Psoas muscle (tissue), 8 donors: Measurements from ENCODE around the gene MAT2A. TPM values are rescaled to one million over a fixed set of nuclear protein-coding genes. Genes with fewer than 3 reads are reported as not detected.

Experiments used
- ATAC-seq, 4 donors: fragments of 200-7000 bp; cut with Tn5 transposase; one replicate each; pipeline ENCODE4 v1.9.1; 2020; ENCODE audit warnings: moderate library complexity in 3 of 4, mild to moderate bottlenecking in 2 of 4
- DNase-seq, 2 donors: peaks; one replicate each; pipeline ENCODE4 v3.0.0-alpha.2; 2020
- H3K27ac ChIP-seq: fragments of 200-600 bp; one replicate; pipeline ENCODE4 v1.8.0; 2022
- H3K27me3 ChIP-seq, 3 donors: fragments of 200-600 bp in 1 of 3; one replicate each; pipeline versions ENCODE4 v1.6.1 to v1.8.0; 2013 to 2022; ENCODE audit warnings: low read length in 2 of 3, mild to moderate bottlenecking in 2 of 3, moderate library complexity in 1 of 3; ENCODE audit not compliant: insufficient read depth in 3 of 3
- H3K36me3 ChIP-seq, 2 donors: fragments of 200-600 bp in 1 of 2; one replicate each; pipeline versions ENCODE4 v1.6.1 to v1.8.0; 2013 to 2022; ENCODE audit warnings: low read depth in 1 of 2, mild to moderate bottlenecking in 1 of 2, moderate library complexity in 1 of 2; ENCODE audit not compliant: insufficient read depth in 1 of 2
- H3K4me1 ChIP-seq: fragments of 200-600 bp; one replicate; pipeline ENCODE4 v1.8.0; 2022
- H3K4me3 ChIP-seq: fragments of 200-600 bp; one replicate; pipeline ENCODE4 v1.8.0; 2022; ENCODE audit warnings: mild to moderate bottlenecking
- H3K9me3 ChIP-seq: fragments of 200-600 bp; one replicate; pipeline ENCODE4 v1.8.0; 2022
- CTCF ChIP-seq: fragments of 200-600 bp; IDR thresholded peaks from one replicate; pipeline ENCODE4 v1.8.0; 2022; ENCODE audit warnings: antibody characterized with exemption
- WGBS, 3 donors: extraction: QIAGEN DNeasy Blood & Tissue Kit; methylation state at CpG; one replicate each; pipeline versions ENCODE4 v1.1.6 to v1.1.7; 2013; 5-methylcytosine and 5-hydroxymethylcytosine counted together
- intact Hi-C, 2 donors: fragments of 100-400 bp; cut with DNase I; formaldehyde crosslinking; loops; one replicate each; pipeline versions ENCODE4 v1.11.0 to v1.14.2; 2022
- polyA plus RNA-seq, 3 donors: library from polyadenylated mRNA; stranded (reverse); fragments of 200-250 nt; gene quantifications; one replicate each; pipeline ENCODE4 v1.2.3, GENCODE V29; 2013
- total RNA-seq, 4 donors: library from RNA; stranded (reverse); fragmentation: NEBNext Ultra II Directional in 2 of 4; extraction: Animal tissue kit (Norgen Biotek cat#: 25700) in 2 of 4; gene quantifications; one replicate each; pipeline versions ENCODE4 v1.2.1 to v1.2.4, GENCODE V29; 2021 to 2023
- donor health status: healthy with polysubstance abuse.
- donor health status: DM: no; HTN: no; CAD: no; lungs with moderate emphysema.
- donor health status: Bipolar disorder and iron deficiency.
- donor health status: healthy.
- donor health status: DM: yes; HTN: yes; CAD: no.
- donor health status: DM: no; HTN: no; CAD: no.
- donor health status: DM: no; HTN: no; CAD: no.
- donor health status: DM: yes; HTN: yes; CAD: no.

MAT2A gene
- total and polyA plus RNA-seq, 7 donors = 55.9 to 356 (median 178) TPM

GRCh38 chr2:85523903-85524335 is 15.0 kb upstream of the MAT2A start:
- intact Hi-C loops = no loop called here
- DNase-seq = no peak
- Histone ChIP-seq H3K27me3 (no peaks in the 10 kb centered on the region), H3K27ac (no peak overlapping the region), H3K36me3 (no peaks in the 10 kb centered on the region), H3K4me3 (no peak overlapping the region), H3K9me3 (no peaks in the 10 kb centered on the region), H3K4me1 (no peaks in the 10 kb centered on the region)
- no peak for TF ChIP-seq CTCF
- WGBS, 3 donors = 45 to 69% (median 55%) methylated on average over 5 of the region's 5 CpGs
- no peak for ATAC-seq

GRCh38 chr2:85524336-85524908 is 14.5 kb upstream of the MAT2A start:
- no peaks in the 10 kb centered on the region for H3K36me3 ChIP-seq
- ATAC-seq (peak in 2 of 4 donors; percentile 35 to 46), DNase-seq (no peak)
- intact Hi-C loops = no loop called here
- H3K27me3 ChIP-seq = no peaks in the 10 kb centered on the region
- WGBS, 3 donors = 33 to 54% (median 45%) methylated on average over 8 of the region's 8 CpGs
- H3K27ac ChIP-seq = no peak overlapping the region
- no peaks in the 10 kb centered on the region for H3K4me1 ChIP-seq
- H3K4me3 ChIP-seq = no peak overlapping the region
- H3K9me3 ChIP-seq = no peaks in the 10 kb centered on the region
- TF ChIP-seq CTCF = no peak

DNA sequence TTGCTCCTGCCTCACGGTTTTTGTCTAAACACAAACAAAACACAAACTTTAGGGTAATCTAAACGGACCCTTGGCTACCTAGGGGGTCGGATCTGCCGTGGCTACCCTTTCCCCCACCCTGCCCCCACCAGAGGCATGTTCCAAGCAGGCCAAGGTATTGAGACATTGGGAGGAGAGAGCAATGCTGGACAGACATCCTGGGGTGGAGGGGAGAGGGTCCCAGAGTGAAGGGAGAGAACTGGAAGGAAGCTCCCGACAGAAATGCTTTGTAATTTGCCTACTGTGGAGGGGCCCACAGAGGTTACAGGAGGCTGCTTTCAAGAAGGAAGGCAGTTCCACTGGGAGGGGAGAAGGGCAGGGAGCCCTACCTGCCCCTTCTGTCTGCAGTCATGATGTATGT is 13.9 kb upstream of the MAT2A start:
- no peak for ATAC-seq
- intact Hi-C loops = no loop called here
- Histone ChIP-seq H3K9me3 (no peaks in the 10 kb centered on the region), H3K4me1 (no peaks in the 10 kb centered on the region), H3K27me3 (no peaks in the 10 kb centered on the region), H3K27ac (no peak overlapping the region), H3K4me3 (no peak overlapping the region), H3K36me3 (no peaks in the 10 kb centered on the region)
- no peak for TF ChIP-seq CTCF
- no peak for DNase-seq
- 76 to 81% (median 78%) methylated on average over 5 of the region's 5 CpGs for WGBS, 3 donors

DNA sequence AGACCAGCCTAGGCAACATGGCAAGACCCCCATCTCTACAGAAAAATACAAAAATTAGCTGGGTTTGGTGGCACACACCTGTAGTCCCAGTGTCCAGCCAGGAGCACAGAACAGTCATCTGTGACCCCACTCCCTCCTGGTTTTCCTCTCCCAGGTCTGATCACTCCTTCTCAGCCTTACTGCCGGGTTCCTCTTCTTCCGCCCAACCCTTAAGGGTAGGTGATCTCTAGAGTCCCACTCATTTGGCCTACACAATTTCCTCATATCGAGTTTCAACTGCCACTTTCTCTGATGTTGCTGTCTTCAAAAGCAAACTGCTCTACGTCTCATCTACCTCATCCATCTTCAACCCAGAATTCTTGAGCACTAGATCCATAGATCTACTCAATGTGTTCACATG is 13.4 kb upstream of the MAT2A start:
- Histone ChIP-seq H3K27ac (no peak overlapping the region), H3K27me3 (no peaks in the 10 kb centered on the region), H3K36me3 (no peaks in the 10 kb centered on the region), H3K9me3 (no peaks in the 10 kb centered on the region), H3K4me1 (no peaks in the 10 kb centered on the region), H3K4me3 (no peak overlapping the region)
- no peak for DNase-seq
- ATAC-seq = no peak
- 79 to 85% (median 83%) methylated on average over 4 of the region's 4 CpGs for WGBS, 3 donors
- TF ChIP-seq CTCF = no peak
- intact Hi-C loops = no loop called here

DNA sequence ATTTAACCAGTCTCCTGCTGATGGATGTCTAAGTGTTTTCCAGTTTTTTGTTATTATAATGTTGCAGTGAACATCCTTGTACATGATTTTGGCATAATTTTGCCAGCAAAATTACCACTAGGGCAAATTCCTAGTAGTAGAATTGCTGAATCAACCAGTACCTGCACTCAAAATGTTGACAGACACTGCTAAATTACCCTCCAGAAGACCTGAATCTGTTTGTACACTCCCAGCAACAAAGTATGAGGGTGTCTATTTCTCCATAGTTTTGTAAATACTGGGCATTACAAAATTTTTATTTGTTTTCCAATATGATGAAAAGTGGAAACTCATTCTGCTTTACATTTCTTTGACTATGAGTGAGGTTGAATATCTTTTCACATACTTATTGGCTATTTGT is 11.2 kb upstream of the MAT2A start:
- no peak for TF ChIP-seq CTCF
- DNase-seq (no peak), ATAC-seq (no peak)
- Histone ChIP-seq H3K27ac (no peak overlapping the region), H3K27me3 (no peaks in the 10 kb centered on the region), H3K4me3 (no peak overlapping the region), H3K9me3 (no peaks in the 10 kb centered on the region), H3K4me1 (no peaks in the 10 kb centered on the region), H3K36me3 (no peaks in the 10 kb centered on the region)
- intact Hi-C loops = no loop called here
